H9 (cell line): Measurements from ENCODE around the gene MED27. TPM values are rescaled to one million over a fixed set of nuclear protein-coding genes. Genes with fewer than 3 reads are reported as not detected.

ENCODE experiments used
- DNase-seq: peaks from one replicate; pipeline ENCODE4 v3.0.0-alpha.2; 2017
- H2AFZ ChIP-seq: one replicate; pipeline ENCODE4 v1.6.1; 2013; ENCODE audit warnings: mild to moderate bottlenecking, low read length, control low read depth, moderate library complexity
- H2AK5ac ChIP-seq: 2 replicates; pipeline ENCODE4 v1.6.1; 2013; ENCODE audit warnings: low read length, control low read depth, mixed read lengths; ENCODE audit not compliant: insufficient read length
- H2BK120ac ChIP-seq: one replicate; pipeline ENCODE4 v1.6.1; 2013; ENCODE audit warnings: low read depth, mild to moderate bottlenecking, low read length, control low read depth, inconsistent platforms; ENCODE audit not compliant: poor library complexity, severe bottlenecking
- H2BK12ac ChIP-seq: 2 replicates; pipeline ENCODE4 v1.6.1; 2013; ENCODE audit warnings: low read length, control low read depth, mixed read lengths, low read depth; ENCODE audit not compliant: insufficient read length
- H2BK15ac ChIP-seq: 2 replicates; pipeline ENCODE4 v1.6.1; 2013; ENCODE audit warnings: low read depth, low read length, control low read depth
- H2BK20ac ChIP-seq: one replicate; pipeline ENCODE4 v1.6.1; 2013; ENCODE audit warnings: low read depth, mild to moderate bottlenecking, low read length, control low read depth, inconsistent platforms; ENCODE audit not compliant: poor library complexity, severe bottlenecking
- H2BK5ac ChIP-seq: 2 replicates; pipeline ENCODE4 v1.6.1; 2013; ENCODE audit warnings: low read length, control low read depth, mixed read lengths; ENCODE audit not compliant: insufficient read length
- H3K14ac ChIP-seq: 2 replicates; pipeline ENCODE4 v1.6.1; 2013; ENCODE audit warnings: low read length, control low read depth; ENCODE audit not compliant: insufficient read depth
- H3K18ac ChIP-seq: 2 replicates; pipeline ENCODE4 v1.6.1; 2013; ENCODE audit warnings: low read depth, mild to moderate bottlenecking, mixed read lengths, low read length, control low read depth; ENCODE audit not compliant: insufficient read length
- H3K23ac ChIP-seq: 2 replicates; pipeline ENCODE4 v1.6.1; 2013; ENCODE audit warnings: low read length, control low read depth, mixed read lengths, low read depth; ENCODE audit not compliant: insufficient read length
- H3K23me2 ChIP-seq: 2 replicates; pipeline ENCODE4 v1.6.1; 2013; ENCODE audit warnings: low read depth, mild to moderate bottlenecking, mixed read lengths, low read length, control low read depth; ENCODE audit not compliant: insufficient read length, poor library complexity, severe bottlenecking
- H3K27ac ChIP-seq: 2 replicates; pipeline ENCODE4 v1.5.1; 2013; ENCODE audit warnings: low read length, control low read depth, mixed read lengths, low read depth; ENCODE audit not compliant: insufficient read length
- H3K27me3 ChIP-seq: 2 replicates; pipeline ENCODE4 v1.6.1; 2013; ENCODE audit warnings: low read length, control low read depth, inconsistent platforms; ENCODE audit not compliant: insufficient read depth
- H3K4ac ChIP-seq: 2 replicates; pipeline ENCODE4 v1.6.1; 2013; ENCODE audit warnings: low read depth, mild to moderate bottlenecking, control low read depth, inconsistent platforms, low read length, moderate library complexity
- H3K4me1 ChIP-seq: 2 replicates; pipeline ENCODE4 v1.6.1; 2013; ENCODE audit warnings: low read length, control low read depth, inconsistent platforms; ENCODE audit not compliant: insufficient read depth
- H3K4me2 ChIP-seq: 2 replicates; pipeline ENCODE4 v1.6.1; 2013; ENCODE audit warnings: low read length, control low read depth, mixed read lengths; ENCODE audit not compliant: insufficient read length, insufficient read depth
- H3K56ac ChIP-seq: 2 replicates; pipeline ENCODE4 v1.6.1; 2013; ENCODE audit warnings: low read depth, mild to moderate bottlenecking, mixed read lengths, low read length, control low read depth; ENCODE audit not compliant: insufficient read length
- H3K79me1 ChIP-seq: 2 replicates; pipeline ENCODE4 v1.6.1; 2013; ENCODE audit warnings: low read depth, mild to moderate bottlenecking, moderate library complexity, low read length, control low read depth, inconsistent platforms; ENCODE audit not compliant: insufficient read depth, poor library complexity, severe bottlenecking
- H3K79me2 ChIP-seq: 2 replicates; pipeline ENCODE4 v1.6.1; 2013; ENCODE audit warnings: low read length, control low read depth, inconsistent platforms; ENCODE audit not compliant: insufficient read depth
- H3K9ac ChIP-seq: 2 replicates; pipeline ENCODE4 v1.6.1; 2013; ENCODE audit warnings: low read length, control low read depth, mixed read lengths; ENCODE audit not compliant: insufficient read length; ENCODE audit errors: extremely low read depth
- H3K9me3 ChIP-seq: one replicate; pipeline ENCODE4 v1.6.1; 2013; ENCODE audit warnings: low read depth, low read length, inconsistent platforms; ENCODE audit not compliant: control insufficient read depth
- H3T11ph ChIP-seq: one replicate; pipeline ENCODE4 v1.6.1; 2013; ENCODE audit warnings: mild to moderate bottlenecking, low read length, control low read depth, inconsistent platforms
- H4K20me1 ChIP-seq: one replicate; pipeline ENCODE4 v1.6.1; 2013; ENCODE audit not compliant: control insufficient read depth, insufficient read length, insufficient read depth
- H4K5ac ChIP-seq: 2 replicates; pipeline ENCODE4 v1.6.1; 2013; ENCODE audit warnings: low read depth, mild to moderate bottlenecking, mixed read lengths, low read length, control low read depth; ENCODE audit not compliant: insufficient read length
- H4K8ac ChIP-seq: replicated peaks from 2 replicates; pipeline ENCODE4 v1.6.1; 2013; ENCODE audit warnings: low read length, control low read depth, mixed read lengths, low read depth; ENCODE audit not compliant: insufficient read length
- H4K91ac ChIP-seq: 2 replicates; pipeline ENCODE4 v1.6.1; 2013; ENCODE audit warnings: low read depth, mild to moderate bottlenecking, moderate library complexity, mixed read lengths, low read length, control low read depth; ENCODE audit not compliant: insufficient read length
- H3K27ac Mint-ChIP-seq, 3 experiments: 2 replicates in 2 of 3; 3 replicates in 1 of 3; pipeline ENCODE4 v1.8.0; 2020 to 2021; ENCODE audit warnings: mixed read lengths in 3 of 3, mild to moderate bottlenecking in 1 of 3, moderate library complexity in 1 of 3
- H3K27me3 Mint-ChIP-seq: 2 replicates; pipeline ENCODE4 v1.8.0; 2021; ENCODE audit warnings: low read depth, mild to moderate bottlenecking, moderate library complexity, mixed read lengths
- H3K36me3 Mint-ChIP-seq, 3 experiments: 2 replicates in 2 of 3; 3 replicates in 1 of 3; pipeline ENCODE4 v1.8.0; 2020 to 2021; ENCODE audit warnings: low read depth in 3 of 3, mixed read lengths in 3 of 3; ENCODE audit not compliant: insufficient read depth in 1 of 3
- H3K4me1 Mint-ChIP-seq, 2 experiments: 2 replicates each; pipeline ENCODE4 v1.8.0; 2020; ENCODE audit warnings: mixed read lengths in 2 of 2
- H3K4me3 Mint-ChIP-seq, 2 experiments: 2 replicates in 1 of 2; 3 replicates in 1 of 2; pipeline ENCODE4 v1.8.0; 2020 to 2021; ENCODE audit warnings: mild to moderate bottlenecking in 2 of 2, mixed read lengths in 2 of 2, moderate library complexity in 1 of 2
- H3K9me3 Mint-ChIP-seq, 2 experiments: 2 replicates in 1 of 2; 3 replicates in 1 of 2; pipeline ENCODE4 v1.8.0; 2020; ENCODE audit warnings: mild to moderate bottlenecking in 2 of 2, mixed read lengths in 2 of 2, moderate library complexity in 1 of 2
- WGBS: extraction: QIAGEN DNeasy Blood & Tissue Kit; methylation state at CpG from one replicate; pipeline ENCODE4 v1.1.7; 2013; ENCODE audit warnings: missing lambda C conversion rate, low lambda C conversion rate, mixed read lengths; ENCODE audit not compliant: insufficient read length; ENCODE audit errors: extremely low coverage; 5-methylcytosine and 5-hydroxymethylcytosine counted together
- total RNA-seq: library from RNA; stranded (reverse); gene quantifications from 2 replicates; pipeline ENCODE4 v1.2.1, GENCODE V29; 2021
- TF ChIP-seq, protein P1 (sequence below): fragments of 200-600 bp; sonication (generic); conservative IDR thresholded peaks from 3 replicates; pipeline ENCODE4 v1.8.0; 2021; ENCODE audit warnings: antibody characterized with exemption, mild to moderate bottlenecking

Gene MED27
- total RNA-seq, 1 experiment from 2014 or later, result 33.5 TPM

DNA sequence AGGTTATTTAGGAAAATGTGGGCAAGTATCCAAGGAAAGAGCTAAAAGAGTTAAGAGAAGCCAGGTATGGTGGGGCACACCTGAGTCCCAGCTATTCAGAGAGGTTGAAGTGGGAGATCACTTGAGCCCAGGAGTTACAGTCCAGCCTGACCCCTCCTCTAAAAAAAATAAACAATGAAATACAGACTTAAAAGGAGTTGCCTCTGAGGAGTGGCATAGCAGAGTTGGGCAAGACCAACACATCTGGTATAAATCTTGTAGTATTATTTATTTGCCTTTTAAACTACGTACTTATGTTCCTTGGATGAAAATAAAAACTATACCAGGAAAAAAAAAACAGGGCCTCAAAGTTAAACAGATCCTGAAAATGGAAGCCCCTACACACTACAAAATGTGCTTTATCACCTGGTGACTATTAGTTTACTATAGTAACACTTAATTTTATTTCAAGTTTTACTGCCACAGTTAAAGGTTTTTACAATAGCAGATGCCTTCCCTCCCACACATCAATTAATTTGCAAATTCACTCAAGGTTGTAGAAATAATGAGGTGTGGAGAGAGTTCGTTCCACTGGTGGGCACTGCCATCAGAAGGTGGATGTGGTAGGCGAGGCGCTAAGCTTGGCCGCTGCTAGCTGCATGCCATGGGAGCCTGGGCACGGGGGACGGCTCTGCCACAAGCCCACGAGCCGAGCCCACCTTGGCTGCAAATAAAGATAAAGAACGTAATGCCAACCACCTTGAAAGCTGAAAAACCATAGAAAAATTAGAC lies 48.0 kb downstream of the MED27 start:
- H3K18ac ChIP-seq, result no peak overlapping the region
- H3K27me3 ChIP-seq, result no peaks in the 10 kb centered on the region
- no peak overlapping the region for H3K9ac ChIP-seq
- H2BK15ac ChIP-seq, result no peak overlapping the region
- Mint-ChIP-seq H3K27me3 (no peaks in the 10 kb centered on the region), H3K27ac (no peak overlapping the region; a peak in 1 of 7 replicates), H3K36me3 (no peaks in the 10 kb centered on the region), H3K4me1 (peaks cover 52 to 60% of the 10 kb centered on the region in 2 experiments), H3K4me3 (no peak overlapping the region), H3K9me3 (no peaks in the 10 kb centered on the region)
- H3K14ac ChIP-seq, result no peak overlapping the region
- no peak for DNase-seq
- 0 out of 2 replicates have a peak, but pooled peaks cover 2% of the 10 kb centered on the region for H3K79me2 ChIP-seq
- no peak overlapping the region for H4K8ac ChIP-seq
- no peak overlapping the region for H2AK5ac ChIP-seq
- TF ChIP-seq, protein P1, sequence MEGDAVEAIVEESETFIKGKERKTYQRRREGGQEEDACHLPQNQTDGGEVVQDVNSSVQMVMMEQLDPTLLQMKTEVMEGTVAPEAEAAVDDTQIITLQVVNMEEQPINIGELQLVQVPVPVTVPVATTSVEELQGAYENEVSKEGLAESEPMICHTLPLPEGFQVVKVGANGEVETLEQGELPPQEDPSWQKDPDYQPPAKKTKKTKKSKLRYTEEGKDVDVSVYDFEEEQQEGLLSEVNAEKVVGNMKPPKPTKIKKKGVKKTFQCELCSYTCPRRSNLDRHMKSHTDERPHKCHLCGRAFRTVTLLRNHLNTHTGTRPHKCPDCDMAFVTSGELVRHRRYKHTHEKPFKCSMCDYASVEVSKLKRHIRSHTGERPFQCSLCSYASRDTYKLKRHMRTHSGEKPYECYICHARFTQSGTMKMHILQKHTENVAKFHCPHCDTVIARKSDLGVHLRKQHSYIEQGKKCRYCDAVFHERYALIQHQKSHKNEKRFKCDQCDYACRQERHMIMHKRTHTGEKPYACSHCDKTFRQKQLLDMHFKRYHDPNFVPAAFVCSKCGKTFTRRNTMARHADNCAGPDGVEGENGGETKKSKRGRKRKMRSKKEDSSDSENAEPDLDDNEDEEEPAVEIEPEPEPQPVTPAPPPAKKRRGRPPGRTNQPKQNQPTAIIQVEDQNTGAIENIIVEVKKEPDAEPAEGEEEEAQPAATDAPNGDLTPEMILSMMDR, result no peak
- no peak overlapping the region for H2BK12ac ChIP-seq
- no peak overlapping the region for H2BK120ac ChIP-seq
- H2AFZ ChIP-seq, result no peak overlapping the region
- H4K5ac ChIP-seq, result no peak overlapping the region
- no peak overlapping the region for H4K91ac ChIP-seq
- no peak overlapping the region for H3T11ph ChIP-seq
- no peak overlapping the region for H3K23ac ChIP-seq
- no peaks in the 10 kb centered on the region for H3K23me2 ChIP-seq
- no CpG with 5 or more reads among the region's 10 CpGs for WGBS
- H2BK20ac ChIP-seq, result no peak overlapping the region
- no peak overlapping the region for H3K27ac ChIP-seq
- no peaks in the 10 kb centered on the region for H3K9me3 ChIP-seq
- no peaks in the 10 kb centered on the region for H4K20me1 ChIP-seq
- H3K4ac ChIP-seq, result no peak overlapping the region
- H3K79me1 ChIP-seq, result no peaks in the 10 kb centered on the region
- H3K4me2 ChIP-seq, result no peak overlapping the region
- no peak overlapping the region for H2BK5ac ChIP-seq
- H3K4me1 ChIP-seq, result peaks cover 19% of the 10 kb centered on the region
- H3K56ac ChIP-seq, result no peak overlapping the region
